ENCODE measurements around the gene RIPK4. TPM values are rescaled to one million over a fixed set of nuclear protein-coding genes. Genes with fewer than 3 reads are reported as not detected.

The RIPK4 gene
- total RNA-seq, 1 experiment from 2014 or later = 67.4 TPM

- POLR2A ChIA-PET = interaction anchor here (0.6 to 0.7 kb wide), 2 partner anchors 67 to 857 kb away, joined by 3 to 9 read pairs; no protein-coding TSS in a partner anchor
- TF ChIP-seq TCF7L2 (IDR thresholded peaks at IDR 0.05; ENCODE audit: low read depth, low read length) = no peak; the same call in 1 of the 2 replicates
- no peak for TF ChIP-seq REST (IDR thresholded peaks at IDR 0.05; ENCODE audit: insufficient read depth in 1 of 2, low read depth in 2 of 2, low read length in 1 of 2)
- no peak for TF ChIP-seq SIN3A (IDR thresholded peaks at IDR 0.05; ENCODE audit: borderline replicate concordance, insufficient read depth, low read depth, low read length)
- TF ChIP-seq POLR2AphosphoS5 (IDR thresholded peaks at IDR 0.05; ENCODE audit: low read depth, low read length) = no peak
- TF ChIP-seq CTCF (IDR thresholded peaks at IDR 0.05) = no peak
- H3K4me1 ChIP-seq (ENCODE audit: control insufficient read depth, insufficient read depth, low read length) = peaks cover 75% of the 10 kb centered on the region
- ATAC-seq = no peak
- no TSS peak for BruUV-seq (replicated peaks)
- no peaks in the 10 kb centered on the region for H3K9me3 ChIP-seq (ENCODE audit: control insufficient read depth, insufficient read depth, low read depth, low read length)
- CTCF ChIA-PET = interaction anchor here (0.7 to 2.0 kb wide), 3 partner anchors 12 to 138 kb away, joined by 4 to 8 read pairs (median 7); no protein-coding TSS in a partner anchor
- H3K27me3 ChIP-seq (ENCODE audit: control insufficient read depth, insufficient read depth, low read length) = no peaks in the 10 kb centered on the region
- in situ Hi-C loops (cut with HindIII; ENCODE audit: low pct_unique_long_range_greater_than_20kb, low sequenced_read_pairs) = loop anchor here (25.0 kb wide), 1 partner anchor 138 kb away; no protein-coding TSS in a partner anchor
- H3K4me3 ChIP-seq (ENCODE audit: low read depth in 2 of 2, low read length in 2 of 2) = no peak overlapping the region
- DNase-seq (ENCODE audit: low read depth, low spot score) = no peak
- peaks cover 22% of the 10 kb centered on the region for H3K36me3 ChIP-seq (ENCODE audit: control insufficient read depth, insufficient read depth, low read length)
- peak overlapping the region; percentile 94 for H3K27ac ChIP-seq (ENCODE audit: low read length)
- intact Hi-C loops (cut with micrococcal nuclease; ENCODE audit: unreplicated experiment) = loop anchor here (5.0 kb wide), 1 partner anchor 73 kb away; no protein-coding TSS in a partner anchor
Observed at GRCh38 chr21:41750051-41750450, 16.8 kb downstream of the RIPK4 start.

GRCh38 chr21:41749286-41749685 lies 17.6 kb downstream of the RIPK4 start:
- Histone ChIP-seq H3K4me3 (ENCODE audit: low read depth in 2 of 2, low read length in 2 of 2) (no peak overlapping the region), H3K4me1 (ENCODE audit: control insufficient read depth, insufficient read depth, low read length) (peaks cover 67% of the 10 kb centered on the region), H3K27me3 (ENCODE audit: control insufficient read depth, insufficient read depth, low read length) (no peaks in the 10 kb centered on the region), H3K36me3 (ENCODE audit: control insufficient read depth, insufficient read depth, low read length) (peaks cover 26% of the 10 kb centered on the region), H3K27ac (ENCODE audit: low read length) (peak overlapping the region; percentile 94), H3K9me3 (ENCODE audit: control insufficient read depth, insufficient read depth, low read depth, low read length) (no peaks in the 10 kb centered on the region)
- intact Hi-C loops (cut with micrococcal nuclease; ENCODE audit: unreplicated experiment) (no loop called here), in situ Hi-C loops (cut with HindIII; ENCODE audit: low pct_unique_long_range_greater_than_20kb, low sequenced_read_pairs) (no loop called here)
- no TSS peak for BruUV-seq (replicated peaks)
- TF ChIP-seq SIN3A (IDR thresholded peaks at IDR 0.05; ENCODE audit: borderline replicate concordance, insufficient read depth, low read depth, low read length) (no peak), CTCF (IDR thresholded peaks at IDR 0.05) (no peak), POLR2AphosphoS5 (IDR thresholded peaks at IDR 0.05; ENCODE audit: low read depth, low read length) (no peak), REST (IDR thresholded peaks at IDR 0.05; ENCODE audit: insufficient read depth in 1 of 2, low read depth in 2 of 2, low read length in 1 of 2) (no peak), TCF7L2 (IDR thresholded peaks at IDR 0.05; ENCODE audit: low read depth, low read length) (no peak)
- ChIA-PET CTCF (interaction anchor here (1.2 to 2.0 kb wide), 2 partner anchors 67 to 137 kb away, joined by 4 to 7 read pairs; no protein-coding TSS in a partner anchor), POLR2A (no interaction called here)
- DNase-seq (ENCODE audit: low read depth, low spot score) (no peak), ATAC-seq (no peak)

Data from Panc1 (cell line).